Keratinocyte (primary cell): ENCODE data around the gene IFNGR1.

Source experiments
- CTCF ChIP-seq, 3 experiments: IDR thresholded peaks in 1 of 3; conservative IDR thresholded peaks in 1 of 3; optimal IDR thresholded peaks in 1 of 3; 2 replicates in 2 of 3; 3 replicates in 1 of 3; pipeline versions ENCODE3 to v1.5.1; 2011; ENCODE audit warnings: low read length in 3 of 3, mild to moderate bottlenecking in 3 of 3, moderate library complexity in 2 of 3, control low read depth in 1 of 3, inconsistent platforms in 1 of 3; ENCODE audit not compliant: insufficient read depth in 2 of 3; ENCODE audit errors: extremely low read depth in 1 of 3
- EZH2 ChIP-seq: IDR thresholded peaks from one replicate; pipeline ENCODE4 v1.6.1; 2012; ENCODE audit warnings: inconsistent platforms, mild to moderate bottlenecking, low read length, moderate library complexity

- TF ChIP-seq CTCF (optimal IDR thresholded peaks at IDR 0.05 in 1 of 3, IDR thresholded peaks at IDR 0.05 in 1 of 3, conservative IDR thresholded peaks at IDR 0.05 in 1 of 3; ENCODE audit: extremely low read depth in 1 of 3, insufficient read depth in 2 of 3, low read length in 3 of 3) = no peak
- no peak for TF ChIP-seq EZH2
Observed at GRCh38 chr6:137172734-137173431, 46.3 kb downstream of the IFNGR1 start.
